GM12878 (cell line): ENCODE results near the gene RPS4Y1.

Experiments used
- CBX3 ChIP-seq: fragments of 200-600 bp; sonication (generic); IDR thresholded peaks from 2 replicates; pipeline ENCODE4 v1.6.1; 2016; ENCODE audit warnings: low read depth, borderline replicate concordance
- GABPA ChIP-seq: IDR thresholded peaks from 2 replicates; pipeline ENCODE4 v1.6.1; 2014; ENCODE audit warnings: antibody characterized with exemption, low read depth, mild to moderate bottlenecking, inconsistent platforms
- HDAC2 ChIP-seq: fragments of 200-600 bp; sonication (generic); IDR thresholded peaks from 2 replicates; pipeline ENCODE4 v1.6.1; 2017
- POLR2AphosphoS2 ChIP-seq: IDR thresholded peaks from 2 replicates; pipeline ENCODE4 v1.6.1; 2011; ENCODE audit warnings: low read depth, mild to moderate bottlenecking, low read length, improper control_type of control experiment, moderate library complexity

GRCh38 chrY:2837078-2837477 is 4.3 kb upstream of the RPS4Y1 start:
- TF ChIP-seq HDAC2 (no peak), CBX3 (no peak), POLR2AphosphoS2 (no peak), GABPA (no peak)
